GM21528 (cell line): ENCODE results near the gene JAM2.
"Not testable (repeated sequence)": the region's sequence is repeated elsewhere in the genome, so short reads cannot be mapped to it uniquely, and the experiment has no call there.

Experiments
- ATAC-seq: cut with Tn5 transposase; IDR thresholded peaks from one replicate; pipeline ENCODE4 v1.9.1; 2021; ENCODE audit warnings: mild to moderate bottlenecking, moderate library complexity; ENCODE audit not compliant: unreplicated experiment, low FRiP score

JAM2 gene

GRCh38 chr21:25638660-25639550 lies at the start of gene JAM2:
Gene JAM2, plus strand, starts transcription at chr21:25639258. Its CDS starts 564 bp downstream, at chr21:25639822.
- peak; percentile 58 for ATAC-seq

GRCh38 chr21:25589887-25590286 lies 49.2 kb upstream of the JAM2 start:
- ATAC-seq, result no peak

GRCh38 chr21:25607151-25608043 lies 31.7 kb upstream of the JAM2 start, which contains the start of gene MRPL39:
Gene MRPL39, minus strand, starts transcription at chr21:25607481. Its CDS starts 6 bp downstream, at chr21:25607475.
- ATAC-seq, result peak; percentile 94

- peak; percentile 85 for ATAC-seq
These were observed 30.9 kb upstream of the JAM2 start for GRCh38 chr21:25608044-25608737.

GRCh38 chr21:25614441-25614840 lies 24.6 kb upstream of the JAM2 start:
- ATAC-seq, result no peak

- no peak for ATAC-seq
These were observed 23.2 kb upstream of the JAM2 start for GRCh38 chr21:25615880-25616279.

- ATAC-seq, result no peak
These were observed 19.9 kb upstream of the JAM2 start for GRCh38 chr21:25619198-25619597.

- no peak for ATAC-seq
These were observed 14.5 kb upstream of the JAM2 start for GRCh38 chr21:25624511-25624910.

- ATAC-seq, result no peak
These were observed 14.0 kb upstream of the JAM2 start for GRCh38 chr21:25625036-25625435.

- not testable (repeated sequence) for ATAC-seq
These were observed 13.1 kb upstream of the JAM2 start for GRCh38 chr21:25625776-25626555.

GRCh38 chr21:25626757-25627156 lies 12.3 kb upstream of the JAM2 start:
- no peak for ATAC-seq

GRCh38 chr21:25632296-25632695 lies 6.8 kb upstream of the JAM2 start:
- ATAC-seq, result no peak

GRCh38 chr21:25635310-25635709 lies 3.7 kb upstream of the JAM2 start:
- ATAC-seq, result no peak

- no peak for ATAC-seq
These were observed 2.3 kb upstream of the JAM2 start for GRCh38 chr21:25636727-25637126.

- no peak for ATAC-seq
These were observed 1.0 kb upstream of the JAM2 start for GRCh38 chr21:25637851-25638659.

- ATAC-seq, result peak; percentile 70
These were observed 618 bp downstream of the JAM2 start for GRCh38 chr21:25639551-25640201.

GRCh38 chr21:25640202-25640942 lies 1.3 kb downstream of the JAM2 start:
- peak; percentile 30 for ATAC-seq

- ATAC-seq, result no peak
These were observed 1.9 kb downstream of the JAM2 start for GRCh38 chr21:25640943-25641292.
